WTC11 (cell line): ENCODE measurements around the gene PLEKHA5. TPM values are rescaled to one million over a fixed set of nuclear protein-coding genes. Genes with fewer than 3 reads are reported as not detected.
A peak's percentile ranks its signal among the peaks of the same experiment; 100 is the strongest.
"Not testable (repeated sequence)": the region's sequence is repeated elsewhere in the genome, so short reads cannot be mapped to it uniquely, and the experiment has no call there.

Experiments used
- ATAC-seq: fragments of 200-7000 bp; cut with Tn5 transposase; 2 replicates; pipeline ENCODE4 v1.10.0; 2021; ENCODE audit warnings: mild to moderate bottlenecking, moderate library complexity
- CTCF ChIA-PET: fragments of 300-600 bp; sonication (Branson Sonifier 250); formaldehyde crosslinking; loops from one replicate; lab custom pipeline; 2021; ENCODE audit warnings: antibody characterized with exemption; lab: Charles Lee
- POLR2A ChIA-PET: fragments of 350-600 bp; sonication (Branson Sonifier 250); formaldehyde crosslinking; loops from one replicate; lab custom pipeline; 2021; ENCODE audit warnings: antibody characterized with exemption; lab: Charles Lee
- DNase-seq: peaks from one replicate; pipeline ENCODE4 v3.0.0; 2021; ENCODE audit warnings: low spot score
- H3K27ac Mint-ChIP-seq: 2 replicates; pipeline ENCODE4 v1.8.0; 2021; ENCODE audit warnings: mixed read lengths
- H3K27me3 Mint-ChIP-seq: 2 replicates; pipeline ENCODE4 v1.8.0; 2021; ENCODE audit warnings: low read depth, mild to moderate bottlenecking, moderate library complexity, mixed read lengths
- H3K36me3 Mint-ChIP-seq: 2 replicates; pipeline ENCODE4 v1.8.0; 2021; ENCODE audit warnings: mixed read lengths
- H3K4me1 Mint-ChIP-seq: 2 replicates; pipeline ENCODE4 v1.8.0; 2022; ENCODE audit warnings: mixed read lengths
- H3K4me3 Mint-ChIP-seq: 2 replicates; pipeline ENCODE4 v1.8.0; 2021; ENCODE audit warnings: mild to moderate bottlenecking, moderate library complexity, mixed read lengths
- H3K9me3 Mint-ChIP-seq: 2 replicates; pipeline ENCODE4 v1.8.0; 2021; ENCODE audit warnings: mixed read lengths
- ATF1 ChIP-seq: sonication (generic); formaldehyde crosslinking; IDR thresholded peaks from 2 replicates; pipeline ENCODE4 v1.8.1; 2023; ENCODE audit warnings: mild to moderate bottlenecking, moderate library complexity, missing genetic modification reagents
- CREB1 ChIP-seq: sonication (generic); formaldehyde crosslinking; IDR thresholded peaks from 2 replicates; pipeline ENCODE4 v1.8.0; 2023; ENCODE audit warnings: mild to moderate bottlenecking, missing genetic modification reagents
- CTCF ChIP-seq: fragments of 200-600 bp; IDR thresholded peaks from 2 replicates; pipeline ENCODE4 v1.8.0; 2022; ENCODE audit warnings: antibody characterized with exemption
- EMX1 ChIP-seq: fragments of 250-450 bp; sonication (Bioruptor Pico); IDR thresholded peaks from 2 replicates; pipeline ENCODE4 v1.8.0; 2021; ENCODE audit warnings: mild to moderate bottlenecking
- ESRRA ChIP-seq: sonication (generic); formaldehyde crosslinking; IDR thresholded peaks from 2 replicates; pipeline ENCODE4 v1.8.1; 2022; ENCODE audit warnings: mild to moderate bottlenecking, missing genetic modification reagents, borderline replicate concordance
- ETV6 ChIP-seq: sonication (generic); formaldehyde crosslinking; IDR thresholded peaks from 2 replicates; pipeline ENCODE4 v1.8.1; 2022; ENCODE audit warnings: mild to moderate bottlenecking, missing genetic modification reagents
- FOXP1 ChIP-seq: sonication (generic); formaldehyde crosslinking; IDR thresholded peaks from 2 replicates; pipeline ENCODE4 v1.8.0; 2022; ENCODE audit warnings: missing genetic modification reagents, mild to moderate bottlenecking, moderate library complexity, borderline replicate concordance
- JAZF1 ChIP-seq: fragments of 250-450 bp; sonication (Bioruptor Pico); IDR thresholded peaks from 2 replicates; pipeline ENCODE4 v1.9.0; 2021; ENCODE audit warnings: moderate library complexity, mild to moderate bottlenecking, inconsistent platforms
- MYBL2 ChIP-seq: sonication (generic); formaldehyde crosslinking; IDR thresholded peaks from 2 replicates; pipeline ENCODE4 v1.8.1; 2023; ENCODE audit warnings: mild to moderate bottlenecking, moderate library complexity, missing genetic modification reagents
- NR2C2 ChIP-seq: sonication (generic); formaldehyde crosslinking; IDR thresholded peaks from 2 replicates; pipeline ENCODE4 v1.8.0; 2022; ENCODE audit warnings: mild to moderate bottlenecking, missing genetic modification reagents
- RELA ChIP-seq: sonication (generic); formaldehyde crosslinking; IDR thresholded peaks from 2 replicates; pipeline ENCODE4 v1.8.1; 2022; ENCODE audit warnings: missing genetic modification reagents, mild to moderate bottlenecking, borderline replicate concordance
- SMAD3 ChIP-seq: sonication (generic); formaldehyde crosslinking; IDR thresholded peaks from 2 replicates; pipeline ENCODE4 v1.8.0; 2022; ENCODE audit warnings: missing genetic modification reagents, mild to moderate bottlenecking, borderline replicate concordance
- TEAD1 ChIP-seq: sonication (generic); formaldehyde crosslinking; IDR thresholded peaks from 2 replicates; pipeline ENCODE4 v1.8.0; 2022; ENCODE audit warnings: mild to moderate bottlenecking, missing genetic modification reagents
- ZNF121 ChIP-seq: sonication (generic); formaldehyde crosslinking; IDR thresholded peaks from 2 replicates; pipeline ENCODE4 v1.8.0; 2023; ENCODE audit warnings: missing genetic modification reagents
- ZNF219 ChIP-seq: sonication (generic); formaldehyde crosslinking; IDR thresholded peaks from 2 replicates; pipeline ENCODE4 v1.8.0; 2023; ENCODE audit warnings: missing genetic modification reagents, mild to moderate bottlenecking, borderline replicate concordance
- ZNF317 ChIP-seq: sonication (generic); formaldehyde crosslinking; IDR thresholded peaks from 2 replicates; pipeline ENCODE4 v1.8.1; 2023; ENCODE audit warnings: low read depth, mild to moderate bottlenecking, moderate library complexity, missing genetic modification reagents, borderline replicate concordance
- ZNF396 ChIP-seq: fragments of 250-450 bp; sonication (Bioruptor Pico); IDR thresholded peaks from 2 replicates; pipeline ENCODE4 v1.8.0; 2021; ENCODE audit warnings: mild to moderate bottlenecking, moderate library complexity, borderline replicate concordance
- ZNF416 ChIP-seq: fragments of 250-450 bp; sonication (Bioruptor Pico); IDR thresholded peaks from 2 replicates; pipeline ENCODE4 v1.9.0; 2021; ENCODE audit warnings: mild to moderate bottlenecking, inconsistent platforms
- ZNF532 ChIP-seq: fragments of 250-450 bp; sonication (Bioruptor Pico); IDR thresholded peaks from 2 replicates; pipeline ENCODE4 v1.9.0; 2021; ENCODE audit warnings: mild to moderate bottlenecking, borderline replicate concordance
- ZNF671 ChIP-seq: fragments of 250-450 bp; sonication (Bioruptor Pico); IDR thresholded peaks from 2 replicates; pipeline ENCODE4 v1.8.0; 2021; ENCODE audit warnings: mild to moderate bottlenecking
- total RNA-seq: library from RNA; stranded (reverse); gene quantifications from 3 replicates; pipeline ENCODE4 v1.2.3, GENCODE V29; 2021

PLEKHA5 gene
- total RNA-seq, 1 experiment from 2014 or later: 61.1 TPM

GRCh38 chr12:19227190-19227879, 97.8 kb downstream of the PLEKHA5 start:
- peak overlapping the region; percentile 82 for H3K27ac Mint-ChIP-seq
- H3K27me3 Mint-ChIP-seq: no peaks in the 10 kb centered on the region
- H3K4me3 Mint-ChIP-seq: no peak overlapping the region
- POLR2A ChIA-PET: no interaction called here
- CTCF ChIA-PET: no interaction called here
- ATAC-seq (peak; percentile 61), DNase-seq (no peak)
- TF ChIP-seq RELA (CRISPR knock-in tag): no peak
- TF ChIP-seq JAZF1 (CRISPR knock-in tag): no peak
- no peak for TF ChIP-seq ZNF671 (CRISPR knock-in tag)
- no peak for TF ChIP-seq SMAD3 (CRISPR knock-in tag)
- no peak for TF ChIP-seq ETV6
- no peak for TF ChIP-seq ZNF219 (CRISPR knock-in tag)
- no peak for TF ChIP-seq EMX1
- TF ChIP-seq ATF1 (CRISPR knock-in tag): no peak
- TF ChIP-seq CTCF: no peak
- no peak for TF ChIP-seq TEAD1
- TF ChIP-seq ZNF121 (CRISPR knock-in tag): no peak
- no peak for TF ChIP-seq ZNF416 (CRISPR knock-in tag)
- no peak for TF ChIP-seq ZNF317 (CRISPR knock-in tag)
- no peak for TF ChIP-seq NR2C2 (CRISPR knock-in tag)
- no peak for TF ChIP-seq MYBL2
- no peak for TF ChIP-seq ZNF396 (CRISPR knock-in tag)
- TF ChIP-seq CREB1 (CRISPR knock-in tag): no peak
- TF ChIP-seq FOXP1 (CRISPR knock-in tag): no peak
- TF ChIP-seq ESRRA (CRISPR knock-in tag): no peak
- H3K9me3 Mint-ChIP-seq: peaks cover 30% of the 10 kb centered on the region
- peaks cover 34% of the 10 kb centered on the region for H3K4me1 Mint-ChIP-seq
- peaks cover 29% of the 10 kb centered on the region for H3K36me3 Mint-ChIP-seq

GRCh38 chr12:19227880-19228210, 98.3 kb downstream of the PLEKHA5 start:
- peaks cover 30% of the 10 kb centered on the region for H3K9me3 Mint-ChIP-seq
- peaks cover 29% of the 10 kb centered on the region for H3K36me3 Mint-ChIP-seq
- ATAC-seq: no peak; the same call in 1 of the 2 replicates
- H3K4me3 Mint-ChIP-seq: no peak overlapping the region
- ChIA-PET POLR2A (no interaction called here), CTCF (no interaction called here)
- TF ChIP-seq JAZF1 (CRISPR knock-in tag) (no peak), ZNF532 (CRISPR knock-in tag) (no peak)
- no peak overlapping the region; the same call in 1 of the 2 replicates for H3K27ac Mint-ChIP-seq
- no peak for DNase-seq
- H3K4me1 Mint-ChIP-seq: peaks cover 35% of the 10 kb centered on the region
- H3K27me3 Mint-ChIP-seq: no peaks in the 10 kb centered on the region

- DNase-seq, POLR2A ChIA-PET, CTCF ChIA-PET, H3K27ac Mint-ChIP-seq, H3K27me3 Mint-ChIP-seq, H3K4me3 Mint-ChIP-seq, ATAC-seq: not testable (repeated sequence)
- Mint-ChIP-seq H3K36me3 (peaks cover 29% of the 10 kb centered on the region), H3K9me3 (peaks cover 30% of the 10 kb centered on the region), H3K4me1 (peaks cover 43% of the 10 kb centered on the region)
Observed at GRCh38 chr12:19229021-19229420, 99.5 kb downstream of the PLEKHA5 start.
